ACHN (cell line): ENCODE results near the gene RNF220.

Experiments used
- DNase-seq: peaks from one replicate; pipeline ENCODE4 v3.0.0-alpha.2; 2015
- in situ Hi-C: cut with HindIII; loops from 2 replicates; pipeline ENCODE4 v1.10.0; 2017; ENCODE audit warnings: low sequenced_read_pairs, low pct_ligation_motif_present, low pct_unique_long_range_greater_than_20kb

Gene RNF220

GRCh38 chr1:44423591-44424537 is 18.8 kb downstream of the RNF220 start:
- in situ Hi-C loops, result no loop called here

GRCh38 chr1:44424747-44425146 is 19.7 kb downstream of the RNF220 start:
- in situ Hi-C loops, result no loop called here

More at GRCh38 chr1:44423591-44424537, 18.8 kb downstream of the RNF220 start:
- DNase-seq, result peak; percentile 86

DNA sequence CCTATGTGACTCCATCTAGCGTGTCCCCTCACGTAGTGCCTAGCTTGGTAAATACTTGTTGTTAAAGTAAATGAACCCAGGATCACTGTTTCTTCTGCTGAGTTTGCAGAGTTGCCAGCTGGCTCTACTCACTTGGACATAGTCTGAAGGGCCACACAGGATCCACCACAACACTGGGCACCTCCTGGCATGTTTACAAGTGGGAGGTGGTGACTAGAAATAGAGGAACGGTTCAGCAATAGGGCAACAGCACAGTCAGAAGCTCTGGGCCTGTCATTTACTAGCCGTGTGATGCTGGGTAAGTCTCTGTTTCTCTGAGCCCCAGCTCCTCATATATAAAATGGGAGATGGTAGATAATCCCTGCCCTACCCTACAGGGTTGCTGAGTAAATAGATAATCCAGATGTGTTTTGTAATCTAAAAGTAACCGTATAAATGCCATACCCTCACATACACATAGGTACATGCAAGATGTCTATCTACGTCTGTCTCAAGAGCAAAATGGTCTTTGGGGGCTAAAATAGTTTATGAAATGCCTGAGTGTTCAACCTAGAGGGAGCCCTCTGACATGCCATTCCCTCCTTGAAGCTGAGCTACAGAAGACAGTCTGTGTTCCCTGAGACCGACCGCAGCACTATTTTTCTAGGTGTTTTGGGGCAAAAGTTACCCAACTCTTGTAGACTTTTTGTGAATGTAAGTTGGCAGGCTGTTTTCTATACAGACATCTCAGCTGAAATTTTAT is 20.5 kb downstream of the RNF220 start:
- in situ Hi-C loops, result no loop called here
- DNase-seq, result no peak

More at GRCh38 chr1:44424747-44425146, 19.7 kb downstream of the RNF220 start:
- DNase-seq, result no peak

DNA sequence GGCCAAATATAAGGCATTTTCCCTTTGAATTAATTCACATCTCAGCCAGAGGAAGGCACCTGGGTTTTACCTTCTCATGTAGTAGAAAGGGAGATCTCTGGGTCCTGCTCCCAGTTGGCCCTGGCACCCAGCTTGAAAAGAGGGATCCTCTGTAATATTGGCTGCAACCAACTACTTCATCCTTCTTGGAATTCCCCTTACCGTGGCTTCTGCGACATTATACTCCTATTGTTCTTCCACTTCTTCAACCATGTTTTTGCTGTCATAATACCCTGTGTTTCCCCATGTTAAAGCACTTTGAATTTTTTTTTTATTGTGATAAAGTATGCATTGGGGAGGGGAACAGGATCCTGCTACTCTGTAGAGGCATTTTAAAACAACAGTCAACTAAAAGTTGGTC is 26.8 kb downstream of the RNF220 start:
- DNase-seq, result no peak
- in situ Hi-C loops, result no loop called here

- in situ Hi-C loops, result no loop called here
- no peak for DNase-seq
These were observed 28.2 kb downstream of the RNF220 start for GRCh38 chr1:44433209-44433608.

GRCh38 chr1:44436401-44437106 is 31.5 kb downstream of the RNF220 start:
- in situ Hi-C loops, result no loop called here
- DNase-seq, result no peak

GRCh38 chr1:44437107-44437716 is 32.2 kb downstream of the RNF220 start:
- in situ Hi-C loops, result no loop called here
- DNase-seq, result no peak

GRCh38 chr1:44442791-44443190 is 37.7 kb downstream of the RNF220 start:
- DNase-seq, result no peak
- in situ Hi-C loops, result no loop called here

GRCh38 chr1:44447051-44447810 is 42.2 kb downstream of the RNF220 start:
- DNase-seq, result no peak
- in situ Hi-C loops, result no loop called here

- no peak for DNase-seq
- in situ Hi-C loops, result no loop called here
These were observed 48.8 kb downstream of the RNF220 start for GRCh38 chr1:44453798-44454349.

DNA sequence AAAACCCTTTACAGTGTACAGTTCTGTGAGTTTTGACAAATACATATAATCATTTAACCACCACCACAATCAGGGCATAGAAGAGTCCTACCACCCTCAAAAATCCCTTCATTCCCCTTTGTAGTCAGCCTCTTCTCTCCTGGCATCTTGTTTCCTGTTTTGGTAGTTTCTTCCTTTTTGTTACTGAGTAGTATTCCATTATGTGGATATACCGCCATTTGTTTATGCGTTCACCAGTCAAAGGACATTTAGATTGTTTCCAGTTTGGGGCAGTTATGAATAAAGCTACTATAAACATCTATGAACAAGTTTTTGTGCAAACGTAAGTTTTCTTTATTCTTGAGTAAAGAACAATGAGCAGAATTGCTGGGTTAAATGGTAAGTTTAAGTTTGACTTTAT is 49.6 kb downstream of the RNF220 start:
- no peak for DNase-seq
- in situ Hi-C loops, result no loop called here

GRCh38 chr1:44460107-44460882 is 55.2 kb downstream of the RNF220 start:
- no peak for DNase-seq
- in situ Hi-C loops, result no loop called here

DNA sequence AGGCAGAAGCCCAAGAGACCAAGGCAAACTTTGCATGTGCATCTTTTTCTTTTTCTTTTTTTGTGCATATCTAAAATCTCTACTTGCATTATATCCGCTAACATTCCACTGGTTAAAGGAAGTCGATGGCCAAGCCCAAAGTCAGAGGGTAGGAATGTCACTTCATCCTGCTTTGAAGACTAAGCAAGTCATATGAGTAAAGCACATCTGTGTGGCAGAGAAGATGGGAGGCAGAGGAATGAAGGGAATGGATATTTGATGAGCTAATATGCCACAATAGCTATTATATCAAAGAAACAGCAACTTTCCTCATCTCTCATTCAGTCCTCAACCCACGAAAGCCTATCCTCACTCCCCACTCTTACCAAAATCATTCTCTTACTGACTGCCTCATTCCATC is 59.3 kb downstream of the RNF220 start:
- in situ Hi-C loops, result no loop called here
- no peak for DNase-seq

DNA sequence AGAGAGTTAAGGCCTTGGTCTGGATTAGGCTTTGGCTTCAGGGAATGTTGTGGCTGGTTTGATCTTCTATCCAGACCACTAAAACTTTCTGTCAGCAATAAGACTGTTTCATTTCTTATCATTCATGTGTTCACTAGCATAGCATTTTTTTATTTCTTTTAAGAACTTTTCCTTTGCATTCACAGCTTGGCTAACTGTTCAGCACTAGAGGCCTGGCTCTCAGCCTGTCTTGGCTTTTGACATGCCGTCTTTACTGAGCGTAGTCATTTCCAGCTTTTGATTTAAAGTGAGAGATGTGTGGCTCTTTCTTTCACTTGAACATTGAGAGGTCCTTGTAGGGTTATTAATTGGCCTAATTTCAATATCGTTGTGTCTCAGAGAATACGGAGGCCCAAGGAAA is 62.5 kb downstream of the RNF220 start:
- in situ Hi-C loops, result no loop called here
- no peak for DNase-seq

DNA sequence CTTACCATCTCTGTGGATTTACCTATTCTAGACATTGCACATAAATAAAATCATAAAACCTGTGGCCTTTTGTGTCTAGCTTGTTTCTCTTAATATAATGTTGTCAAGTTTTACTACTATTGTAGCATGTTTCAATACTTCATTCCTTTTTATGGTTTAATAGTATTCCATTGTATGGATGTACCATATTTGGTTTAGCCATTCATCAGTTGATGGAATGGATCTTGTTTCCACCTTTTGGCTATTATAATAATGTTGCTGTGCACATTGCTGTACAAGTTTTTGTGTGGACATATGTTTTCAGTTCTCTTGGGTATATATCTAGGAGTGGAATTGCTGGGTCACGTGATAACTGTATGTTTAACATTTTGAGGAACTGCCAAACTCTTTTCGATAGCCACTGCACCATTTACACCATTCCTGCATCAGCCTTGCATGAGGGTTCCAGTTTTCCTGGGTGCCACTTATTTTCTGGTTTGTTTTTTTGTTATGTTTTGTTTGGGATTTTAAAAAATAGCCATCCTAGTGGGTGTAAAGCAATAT is 66.9 kb downstream of the RNF220 start:
- in situ Hi-C loops, result no loop called here
- DNase-seq, result no peak

- in situ Hi-C loops, result no loop called here
- no peak for DNase-seq
These were observed 67.8 kb downstream of the RNF220 start for GRCh38 chr1:44472620-44473525.
